OCI-LY1 (cell line): ENCODE data around the gene MAP2K2.

Source experiments
- H2AFZ ChIP-seq: fragments of 200-600 bp; sonication (generic), shearing (Covaris generic); 2 replicates; pipeline ENCODE4 v1.6.0; 2014; ENCODE audit warnings: antibody characterized with exemption, mild to moderate bottlenecking, low read length
- H3F3A ChIP-seq: fragments of 200-600 bp; sonication (generic), shearing (Covaris generic); 2 replicates; pipeline ENCODE4 v1.6.0; 2014; ENCODE audit warnings: mild to moderate bottlenecking, antibody characterized with exemption, low read length, moderate library complexity; ENCODE audit not compliant: insufficient read depth
- H3K27ac ChIP-seq: fragments of 200-600 bp; sonication (generic); 2 replicates; pipeline ENCODE4 v1.5.1; 2014; ENCODE audit warnings: low read length, mixed run types, mild to moderate bottlenecking, low read depth; ENCODE audit not compliant: poor library complexity, severe bottlenecking
- H3K27me3 ChIP-seq: fragments of 200-600 bp; sonication (generic); 2 replicates; pipeline ENCODE4 v1.6.0; 2014; ENCODE audit warnings: antibody characterized with exemption, mild to moderate bottlenecking, low read length, moderate library complexity; ENCODE audit not compliant: insufficient read depth
- H3K36me3 ChIP-seq: fragments of 200-600 bp; sonication (generic); 2 replicates; pipeline ENCODE4 v1.6.1; 2014; ENCODE audit warnings: mild to moderate bottlenecking, antibody characterized with exemption, low read length, moderate library complexity, mixed read lengths; ENCODE audit not compliant: insufficient read depth
- H3K4me1 ChIP-seq: fragments of 200-600 bp; sonication (generic); 2 replicates; pipeline ENCODE4 v1.5.1; 2014; ENCODE audit warnings: mild to moderate bottlenecking, low read length, moderate library complexity; ENCODE audit not compliant: insufficient read depth, severe bottlenecking
- H3K4me2 ChIP-seq: fragments of 200-600 bp; sonication (generic), shearing (Covaris generic); 2 replicates; pipeline ENCODE4 v1.6.1; 2014; ENCODE audit warnings: low read length
- H3K4me3 ChIP-seq: fragments of 200-600 bp; sonication (generic); 2 replicates; pipeline ENCODE4 v1.5.1; 2014; ENCODE audit warnings: low read length, low read depth, mild to moderate bottlenecking, mixed read lengths; ENCODE audit not compliant: poor library complexity, severe bottlenecking
- H3K79me2 ChIP-seq: fragments of 200-600 bp; shearing (Covaris generic); 2 replicates; pipeline ENCODE4 v1.6.1; 2016; ENCODE audit warnings: mixed run types, low read length, mixed read lengths; ENCODE audit not compliant: insufficient read depth
- H3K9ac ChIP-seq: fragments of 200-600 bp; sonication (generic), shearing (Covaris generic); 2 replicates; pipeline ENCODE4 v1.6.1; 2014; ENCODE audit warnings: mild to moderate bottlenecking, low read length, mixed read lengths
- H3K9me2 ChIP-seq: fragments of 200-600 bp; sonication (generic), shearing (Covaris generic); 2 replicates; pipeline ENCODE4 v1.6.1; 2014; ENCODE audit warnings: low read depth, mild to moderate bottlenecking, low read length, mixed read lengths
- H3K9me3 ChIP-seq: fragments of 200-600 bp; shearing (Covaris generic); 2 replicates; pipeline ENCODE4 v1.6.1; 2014; ENCODE audit warnings: low read length, mixed read lengths
- H4K20me1 ChIP-seq: fragments of 200-600 bp; sonication (generic), shearing (Covaris generic); 2 replicates; pipeline ENCODE4 v1.6.0; 2016; ENCODE audit warnings: mild to moderate bottlenecking, low read length; ENCODE audit not compliant: insufficient read depth
- CTCF ChIP-seq: fragments of 200-600 bp; sonication (generic), shearing (Covaris generic); IDR thresholded peaks from 2 replicates; pipeline ENCODE4 v1.5.1; 2017; ENCODE audit warnings: mild to moderate bottlenecking, antibody characterized with exemption, low read length, moderate library complexity, mixed read lengths
- EZH2 ChIP-seq: fragments of 200-600 bp; sonication (generic), shearing (Covaris generic); IDR thresholded peaks from 2 replicates; pipeline ENCODE4 v1.8.0; 2017; ENCODE audit warnings: borderline replicate concordance, mixed run types, mild to moderate bottlenecking, antibody characterized with exemption, low read length, moderate library complexity, mixed read lengths

MAP2K2 gene

GRCh38 chr19:4043401-4043800, 80.5 kb downstream of the MAP2K2 start:
- no peaks in the 10 kb centered on the region for H4K20me1 ChIP-seq
- no peaks in the 10 kb centered on the region for H3K9me3 ChIP-seq
- no peak overlapping the region for H3K4me3 ChIP-seq
- no peak overlapping the region for H3K9ac ChIP-seq
- no peak overlapping the region for H2AFZ ChIP-seq
- H3K27ac ChIP-seq, result no peak overlapping the region
- no peak overlapping the region for H3K4me2 ChIP-seq
- TF ChIP-seq CTCF (no peak), EZH2 (no peak)
- H3K36me3 ChIP-seq, result peaks cover 36% of the 10 kb centered on the region
- no peaks in the 10 kb centered on the region for H3F3A ChIP-seq
- no peaks in the 10 kb centered on the region for H3K4me1 ChIP-seq
- peaks cover 6% of the 10 kb centered on the region; the same call in 1 of the 2 replicates for H3K79me2 ChIP-seq
- H3K27me3 ChIP-seq, result no peaks in the 10 kb centered on the region
- no peaks in the 10 kb centered on the region for H3K9me2 ChIP-seq

GRCh38 chr19:4042731-4043082, 81.2 kb downstream of the MAP2K2 start:
- TF ChIP-seq EZH2, result no peak
- no peak for TF ChIP-seq CTCF
- no peak overlapping the region for H3K27ac ChIP-seq
- H3F3A ChIP-seq, result no peaks in the 10 kb centered on the region
- H4K20me1 ChIP-seq, result no peaks in the 10 kb centered on the region
- H3K4me3 ChIP-seq, result no peak overlapping the region
- H2AFZ ChIP-seq, result no peak overlapping the region
- H3K36me3 ChIP-seq, result peaks cover 34% of the 10 kb centered on the region
- H3K79me2 ChIP-seq, result peaks cover 6% of the 10 kb centered on the region; the same call in 1 of the 2 replicates
- H3K9me3 ChIP-seq, result no peaks in the 10 kb centered on the region
- H3K4me1 ChIP-seq, result no peaks in the 10 kb centered on the region
- H3K9me2 ChIP-seq, result no peaks in the 10 kb centered on the region
- no peak overlapping the region for H3K4me2 ChIP-seq
- no peak overlapping the region for H3K9ac ChIP-seq
- H3K27me3 ChIP-seq, result no peaks in the 10 kb centered on the region

- H2AFZ ChIP-seq, result no peak overlapping the region
- no peak overlapping the region for H3K9ac ChIP-seq
- H3F3A ChIP-seq, result no peaks in the 10 kb centered on the region
- peaks cover 39% of the 10 kb centered on the region for H3K36me3 ChIP-seq
- H3K27ac ChIP-seq, result no peak overlapping the region
- peaks cover 6% of the 10 kb centered on the region; the same call in 1 of the 2 replicates for H3K79me2 ChIP-seq
- no peak overlapping the region for H3K4me3 ChIP-seq
- TF ChIP-seq EZH2 (no peak), CTCF (no peak)
- no peaks in the 10 kb centered on the region for H3K9me3 ChIP-seq
- no peaks in the 10 kb centered on the region for H3K27me3 ChIP-seq
- H3K4me2 ChIP-seq, result no peak overlapping the region
- no peaks in the 10 kb centered on the region for H3K4me1 ChIP-seq
- H3K9me2 ChIP-seq, result no peaks in the 10 kb centered on the region
- H4K20me1 ChIP-seq, result no peaks in the 10 kb centered on the region
These were observed 81.7 kb downstream of the MAP2K2 start for GRCh38 chr19:4042064-4042730.
